H1 (cell line): ENCODE measurements around the gene ROR1. TPM values are rescaled to one million over a fixed set of nuclear protein-coding genes. Genes with fewer than 3 reads are reported as not detected.

ENCODE experiments used
- CTCF ChIA-PET: fragments of 300-600 bp; sonication (Branson Sonifier 250); formaldehyde crosslinking; loops from one replicate; lab custom pipeline; 2021; ENCODE audit not compliant: partially characterized antibody; lab: Charles Lee
- POLR2A ChIA-PET: fragments of 300-600 bp; sonication (Branson Sonifier 250); formaldehyde crosslinking; loops from one replicate; lab custom pipeline; 2021; ENCODE audit warnings: inconsistent platforms; ENCODE audit not compliant: partially characterized antibody; lab: Charles Lee
- DNase-seq, 2 experiments: peaks; one replicate each; pipeline versions ENCODE4 v3.0.0 to v3.0.0-alpha.2; 2010 to 2022; ENCODE audit warnings: low spot score in 2 of 2, low read depth in 1 of 2, mixed read lengths in 1 of 2
- FAIRE-seq: peaks from 2 replicates; lab custom pipeline; 2011; peaks lifted over from hg19 to GRCh38; lab: Jason Lieb, UNC
- H2AFZ ChIP-seq: 2 replicates; pipeline ENCODE4 v1.8.1; 2012; ENCODE audit warnings: low read length, inconsistent platforms
- H2AK5ac ChIP-seq: 2 replicates; pipeline ENCODE4 v1.6.1; 2013; ENCODE audit warnings: low read depth, low read length
- H2BK120ac ChIP-seq: replicated peaks from 2 replicates; pipeline ENCODE3; 2013; ENCODE audit warnings: low read depth, low read length, inconsistent platforms
- H2BK12ac ChIP-seq: 2 replicates; pipeline ENCODE4 v1.6.1; 2013; ENCODE audit warnings: low read depth, low read length
- H2BK15ac ChIP-seq: 2 replicates; pipeline ENCODE4 v1.6.1; 2013; ENCODE audit warnings: low read length
- H2BK20ac ChIP-seq: 2 replicates; pipeline ENCODE4 v1.6.1; 2013; ENCODE audit warnings: low read length
- H2BK5ac ChIP-seq: 2 replicates; pipeline ENCODE4 v1.6.1; 2013; ENCODE audit warnings: low read depth, low read length
- H3K14ac ChIP-seq: 2 replicates; pipeline ENCODE4 v1.6.1; 2013; ENCODE audit warnings: inconsistent platforms; ENCODE audit not compliant: insufficient read length
- H3K18ac ChIP-seq: 2 replicates; pipeline ENCODE4 v1.6.1; 2013; ENCODE audit warnings: low read length; ENCODE audit errors: extremely low read depth
- H3K23ac ChIP-seq: 2 replicates; pipeline ENCODE4 v1.6.1; 2013; ENCODE audit warnings: inconsistent platforms; ENCODE audit not compliant: insufficient read length
- H3K23me2 ChIP-seq: 2 replicates; pipeline ENCODE4 v1.6.1; 2013; ENCODE audit warnings: low read depth, low read length
- H3K27ac ChIP-seq: 2 replicates; pipeline ENCODE4 v1.6.1; 2011; ENCODE audit warnings: low read depth, low read length, inconsistent platforms
- H3K27me3 ChIP-seq, 4 experiments: replicated peaks in 1 of 4; 1 replicate in 1 of 4; 2 replicates in 3 of 4; pipeline versions ENCODE4 v1.6.1 to v1.8.1; 2011 to 2013; ENCODE audit warnings: low read length in 3 of 4, mild to moderate bottlenecking in 3 of 4, inconsistent platforms in 2 of 4, mixed read lengths in 2 of 4, moderate library complexity in 1 of 4; ENCODE audit not compliant: control insufficient read depth in 3 of 4, insufficient read depth in 3 of 4; ENCODE audit errors: extremely low read depth in 1 of 4
- H3K36me3 ChIP-seq, 4 experiments: 2 replicates each; pipeline versions ENCODE4 v1.6.1 to v1.8.1; 2011 to 2013; ENCODE audit warnings: mild to moderate bottlenecking in 4 of 4, low read length in 3 of 4, moderate library complexity in 2 of 4, control low read depth in 1 of 4, inconsistent platforms in 1 of 4; ENCODE audit not compliant: insufficient read depth in 4 of 4, control insufficient read depth in 2 of 4
- H3K4ac ChIP-seq: replicated peaks from 2 replicates; pipeline ENCODE3; 2013; ENCODE audit warnings: low read length, low read depth, mixed read lengths, inconsistent platforms; ENCODE audit not compliant: insufficient read length
- H3K4me1 ChIP-seq, 4 experiments: replicated peaks in 1 of 4; 1 replicate in 1 of 4; 2 replicates in 3 of 4; pipeline versions ENCODE4 v1.6.1 to v1.8.1; 2011 to 2013; ENCODE audit warnings: low read length in 3 of 4, inconsistent platforms in 2 of 4, mixed read lengths in 1 of 4; ENCODE audit not compliant: insufficient read depth in 4 of 4, control insufficient read depth in 3 of 4
- H3K4me2 ChIP-seq, 2 experiments: 2 replicates each; pipeline versions ENCODE4 v1.6.1 to v1.8.1; 2011 to 2013; ENCODE audit warnings: low read depth in 2 of 2, low read length in 2 of 2, control low read depth in 1 of 2, inconsistent platforms in 1 of 2, mild to moderate bottlenecking in 1 of 2; ENCODE audit not compliant: insufficient read depth in 1 of 2
- H3K4me3 ChIP-seq, 4 experiments: fragments of 200-600, 300-600 bp in 1 of 4; sonication (generic), shearing (Covaris generic), sonication (Bioruptor Twin) in 1 of 4; 2 replicates each; pipeline versions ENCODE4 v1.5.1 to v1.8.1; 2011 to 2016; ENCODE audit warnings: low read length in 4 of 4, low read depth in 3 of 4, control low read depth in 2 of 4, inconsistent platforms in 2 of 4, mild to moderate bottlenecking in 2 of 4, mixed read lengths in 1 of 4, moderate library complexity in 1 of 4; ENCODE audit not compliant: insufficient read depth in 2 of 4; ENCODE audit errors: extremely low read depth in 1 of 4
- H3K56ac ChIP-seq: replicated peaks from 2 replicates; pipeline ENCODE3; 2013; ENCODE audit warnings: low read depth, mild to moderate bottlenecking, mixed read lengths, low read length, inconsistent platforms; ENCODE audit not compliant: insufficient read length
- H3K79me1 ChIP-seq: 2 replicates; pipeline ENCODE4 v1.6.1; 2013; ENCODE audit warnings: low read depth, low read length, control low read depth
- H3K79me2 ChIP-seq, 2 experiments: 2 replicates each; pipeline versions ENCODE4 v1.6.1 to v1.8.1; 2012 to 2013; ENCODE audit warnings: low read length in 2 of 2, mild to moderate bottlenecking in 2 of 2, inconsistent platforms in 1 of 2; ENCODE audit not compliant: insufficient read depth in 2 of 2, control insufficient read depth in 1 of 2
- H3K9ac ChIP-seq, 4 experiments: replicated peaks in 1 of 4; 1 replicate in 1 of 4; 2 replicates in 3 of 4; pipeline versions ENCODE4 v1.6.1 to v1.8.1; 2011 to 2013; ENCODE audit warnings: low read depth in 3 of 4, low read length in 3 of 4, control low read depth in 2 of 4, mild to moderate bottlenecking in 2 of 4, moderate library complexity in 2 of 4, inconsistent platforms in 1 of 4; ENCODE audit errors: extremely low read depth in 1 of 4
- H3K9me3 ChIP-seq, 2 experiments: 2 replicates each; pipeline versions ENCODE4 v1.6.1 to v1.8.1; 2012 to 2013; ENCODE audit warnings: mild to moderate bottlenecking in 2 of 2, moderate library complexity in 2 of 2, control low read depth in 1 of 2, inconsistent platforms in 1 of 2, low read depth in 1 of 2, low read length in 1 of 2, mixed read lengths in 1 of 2; ENCODE audit not compliant: insufficient read depth in 2 of 2
- H4K20me1 ChIP-seq, 2 experiments: replicated peaks in 1 of 2; 2 replicates each; pipeline versions ENCODE3 to v1.8.1; 2011 to 2013; ENCODE audit warnings: inconsistent platforms in 2 of 2, low read length in 2 of 2, mild to moderate bottlenecking in 1 of 2; ENCODE audit not compliant: insufficient read depth in 2 of 2, control insufficient read depth in 1 of 2
- H4K5ac ChIP-seq: 2 replicates; pipeline ENCODE4 v1.6.1; 2013; ENCODE audit warnings: low read length, low read depth, mixed read lengths, inconsistent platforms; ENCODE audit not compliant: insufficient read length
- H4K8ac ChIP-seq: 2 replicates; pipeline ENCODE4 v1.8.0; 2013; ENCODE audit warnings: mild to moderate bottlenecking, moderate library complexity, low read length, inconsistent platforms; ENCODE audit not compliant: insufficient read depth; ENCODE audit errors: extremely low read depth
- H4K91ac ChIP-seq: replicated peaks from 2 replicates; pipeline ENCODE3; 2013; ENCODE audit warnings: low read length, mixed read lengths, inconsistent platforms; ENCODE audit not compliant: insufficient read length
- BACH1 ChIP-seq: IDR thresholded peaks from 2 replicates; pipeline ENCODE4 v1.6.1; 2012; ENCODE audit warnings: low read length, improper control_type of control experiment
- CHD2 ChIP-seq: IDR thresholded peaks from 2 replicates; pipeline ENCODE4 v1.6.1; 2012; ENCODE audit warnings: low read length, improper control_type of control experiment
- CTCF ChIP-seq, 3 experiments: IDR thresholded peaks; 1 replicate in 2 of 3; 2 replicates in 1 of 3; pipeline versions ENCODE4 v1.5.1 to v1.6.1; 2011; ENCODE audit warnings: low read length in 3 of 3, mild to moderate bottlenecking in 3 of 3, inconsistent platforms in 2 of 3, low read depth in 1 of 3, moderate library complexity in 1 of 3; ENCODE audit not compliant: insufficient read depth in 1 of 3; ENCODE audit errors: control extremely low read depth in 1 of 3
- EZH2 ChIP-seq: fragments of 200-600 bp; sonication (generic); IDR thresholded peaks from 2 replicates; pipeline ENCODE4 v1.7.1; 2012; ENCODE audit warnings: low read depth, mild to moderate bottlenecking, moderate library complexity, low read length, inconsistent platforms; ENCODE audit not compliant: severe bottlenecking
- FOSL1 ChIP-seq: IDR thresholded peaks from 2 replicates; pipeline ENCODE4 v1.6.1; 2011; ENCODE audit warnings: mild to moderate bottlenecking, low read depth, low read length, moderate library complexity; ENCODE audit not compliant: insufficient read depth
- KDM5A ChIP-seq: fragments of 200-600 bp; IDR thresholded peaks from 2 replicates; pipeline ENCODE4 v1.7.1; 2012; ENCODE audit warnings: mild to moderate bottlenecking, low read length, inconsistent platforms, mixed read lengths
- RAD21 ChIP-seq, 2 experiments: IDR thresholded peaks in 1 of 2; conservative IDR thresholded peaks in 1 of 2; 2 replicates each; pipeline ENCODE4 v1.6.1; 2011; ENCODE audit warnings: low read depth in 2 of 2, low read length in 2 of 2, improper control_type of control experiment in 1 of 2, inconsistent platforms in 1 of 2, mild to moderate bottlenecking in 1 of 2, moderate library complexity in 1 of 2
- SP2 ChIP-seq: IDR thresholded peaks from 2 replicates; pipeline ENCODE4 v1.6.1; 2012; ENCODE audit warnings: mild to moderate bottlenecking, low read length, inconsistent platforms
- TAF1 ChIP-seq: IDR thresholded peaks from 2 replicates; pipeline ENCODE4 v1.6.1; 2011; ENCODE audit warnings: mild to moderate bottlenecking, low read depth, low read length
- TEAD4 ChIP-seq: IDR thresholded peaks from 2 replicates; pipeline ENCODE4 v1.6.1; 2012; ENCODE audit warnings: low read depth, low read length, inconsistent platforms, mixed read lengths
- WGBS, 2 experiments: shearing (Covaris generic) in 1 of 2; methylation state at CpG; one replicate each; pipeline versions ENCODE4 v1.1.6 to v1.1.7; 2013 to 2015; ENCODE audit warnings: low lambda C conversion rate in 2 of 2, mixed read lengths in 2 of 2, inconsistent platforms in 1 of 2, low coverage in 1 of 2, missing lambda C conversion rate in 1 of 2; ENCODE audit not compliant: insufficient replicate concordance in 2 of 2, insufficient coverage in 1 of 2, insufficient read length in 1 of 2; ENCODE audit errors: extremely low coverage in 1 of 2, missing lambda C conversion rate in 1 of 2; 5-methylcytosine and 5-hydroxymethylcytosine counted together
- polyA plus RNA-seq, 7 experiments: library from polyadenylated mRNA; depleted of rRNA in 3 of 7; stranded (reverse) in 5 of 7; unstranded in 2 of 7; fragments of >200 nt in 5 of 7; fragments of 200-250 nt in 2 of 7; gene quantifications; 1 replicate in 5 of 7; 2 replicates in 1 of 7; 4 replicates in 1 of 7; pipeline versions ENCODE4 v1.2.1 to v1.2.3, GENCODE V29; 2011 to 2013; ENCODE audit warnings: missing spikeins in 2 of 7, mixed read lengths in 2 of 7
- total RNA-seq: library from RNA; stranded (reverse); fragmentation: NEBNext Ultra II Directional; extraction: Animal tissue kit (Norgen Biotek cat#: 25700); gene quantifications from 2 replicates; pipeline ENCODE4 v1.2.1, GENCODE V29; 2021

Gene ROR1
- total and polyA plus RNA-seq, 2 of the 8 experiments (the other 6 are each of a cell fraction or from before 2014, with no cell fraction given), result 33.6 to 73.6 TPM

- Histone ChIP-seq H2AFZ (no peak overlapping the region), H3K23me2 (no peaks in the 10 kb centered on the region), H2BK12ac (no peak overlapping the region), H3K4me3 (no peak overlapping the region), H2BK5ac (no peak overlapping the region), H3K9ac (no peak overlapping the region), H3K14ac (no peak overlapping the region), H2BK15ac (no peak overlapping the region), H3K27ac (no peak overlapping the region), H2AK5ac (no peak overlapping the region), H3K4ac (no peak overlapping the region), H3K27me3 (no peaks in the 10 kb centered on the region), H3K36me3 (no peaks in the 10 kb centered on the region), H3K4me2 (no peak overlapping the region), H4K5ac (no peak overlapping the region), H3K79me1 (peaks cover 21% of the 10 kb centered on the region), H4K91ac (no peak overlapping the region), H2BK120ac (no peak overlapping the region), H3K4me1 (peaks cover 0 to 17% (median 9%) of the 10 kb centered on the region in 4 experiments; a peak in 4 of 7 replicates), H3K56ac (no peak overlapping the region), H2BK20ac (no peak overlapping the region), H4K20me1 (peaks cover 16 to 18% of the 10 kb centered on the region in 2 experiments), H3K79me2 (peaks cover 13 to 100% of the 10 kb centered on the region in 2 experiments; a peak in 3 of 4 replicates), H3K18ac (no peak overlapping the region), H3K9me3 (no peaks in the 10 kb centered on the region), H4K8ac (no peak overlapping the region), H3K23ac (no peak overlapping the region)
- whole genome bisulfite sequencing, 2 experiments, result 87% methylated on average over 5 of the region's 5 CpGs; no CpG with 5 or more reads in 1 of the 2 experiments
- ChIA-PET POLR2A (interaction anchor here (1.1 kb wide), 1 partner anchor 93 kb away, joined by 4 read pairs; no protein-coding TSS in a partner anchor), CTCF (interaction anchor here (0.8 to 7.8 kb wide), 11 partner anchors 8 to 170 kb away, joined by 3 to 69 read pairs (median 6); no protein-coding TSS in a partner anchor)
- FAIRE-seq, result no peak
- DNase-seq, result no peak
- TF ChIP-seq EZH2, result no peak
- no peak for TF ChIP-seq FOSL1
- TF ChIP-seq CTCF (IDR thresholded peaks at IDR 0.05; ENCODE audit: control extremely low read depth in 1 of 3, insufficient read depth in 1 of 3, low read depth in 1 of 3, low read length in 3 of 3), result 0 out of 4 replicates have a peak, but pooled peaks of 1 of the 3 experiments have one; percentile 14
- no peak for TF ChIP-seq TEAD4
- no peak for TF ChIP-seq CHD2
- TF ChIP-seq RAD21 (IDR thresholded peaks at IDR 0.05 in 1 of 2, conservative IDR thresholded peaks at IDR 0.05 in 1 of 2; ENCODE audit: low read depth in 2 of 2, low read length in 2 of 2), result peak; percentile 24 to 41
- no peak for TF ChIP-seq KDM5A
- no peak for TF ChIP-seq BACH1
- no peak for TF ChIP-seq SP2
- no peak for TF ChIP-seq TAF1
Measured at GRCh38 chr1:63868268-63868781, 94.5 kb downstream of the ROR1 start.
